ENCODE results near the gene TMEM187.
A peak's percentile ranks its signal among the peaks of the same experiment; 100 is the strongest.

TMEM187 gene

GRCh38 chrX:153934762-153935325 is 37.7 kb upstream of the TMEM187 start, which contains the start of gene NAA10:
Gene NAA10 (minus strand): TSS chrX:153935037. CDS start chrX:153934904, 133 bp downstream.
- peak; percentile 12 for DNase-seq (ENCODE audit: low read depth)

GRCh38 chrX:153935326-153935851 is 37.2 kb upstream of the TMEM187 start:
- no peak for DNase-seq (ENCODE audit: low read depth)

- DNase-seq (ENCODE audit: low read depth), result no peak
These were observed 35.5 kb upstream of the TMEM187 start for GRCh38 chrX:153937056-153937455.

- no peak for DNase-seq (ENCODE audit: low read depth)
These were observed 34.2 kb upstream of the TMEM187 start for GRCh38 chrX:153938226-153938786.

- DNase-seq (ENCODE audit: low read depth), result no peak
These were observed 33.0 kb upstream of the TMEM187 start for GRCh38 chrX:153939573-153939972.

- DNase-seq (ENCODE audit: low read depth), result no peak
These were observed 31.0 kb upstream of the TMEM187 start for GRCh38 chrX:153941336-153942252.

GRCh38 chrX:153944140-153944799 is 28.3 kb upstream of the TMEM187 start, which contains the start of gene RENBP:
Gene RENBP (minus strand): TSS chrX:153944643. CDS start chrX:153944610, 33 bp downstream.
- DNase-seq (ENCODE audit: low read depth), result no peak

GRCh38 chrX:153944800-153945150 is 27.8 kb upstream of the TMEM187 start:
- DNase-seq (ENCODE audit: low read depth), result no peak

GRCh38 chrX:153945956-153946943 is 26.3 kb upstream of the TMEM187 start:
- no peak for DNase-seq (ENCODE audit: low read depth)

GRCh38 chrX:153947009-153947769 is 25.4 kb upstream of the TMEM187 start:
- DNase-seq (ENCODE audit: low read depth), result peak; percentile 15

GRCh38 chrX:153948002-153948466 is 24.5 kb upstream of the TMEM187 start:
- DNase-seq (ENCODE audit: low read depth), result no peak

GRCh38 chrX:153948847-153949805 is 23.4 kb upstream of the TMEM187 start:
- DNase-seq (ENCODE audit: low read depth), result no peak

- DNase-seq (ENCODE audit: low read depth), result no peak
These were observed 22.4 kb upstream of the TMEM187 start for GRCh38 chrX:153950127-153950526.

- no peak for DNase-seq (ENCODE audit: low read depth)
These were observed 20.7 kb upstream of the TMEM187 start for GRCh38 chrX:153951683-153952372.

- no peak for DNase-seq (ENCODE audit: low read depth)
These were observed 20.1 kb upstream of the TMEM187 start for GRCh38 chrX:153952373-153953026.

GRCh38 chrX:153953342-153953830 is 19.2 kb upstream of the TMEM187 start:
- no peak for DNase-seq (ENCODE audit: low read depth)

- no peak for DNase-seq (ENCODE audit: low read depth)
These were observed 18.5 kb upstream of the TMEM187 start for GRCh38 chrX:153953892-153954557.

Measured in HS-27A (cell line).